Trophoblast cell (in vitro differentiated cells and primary cell): ENCODE data around the gene PPIP5K2.
A peak's percentile ranks its signal among the peaks of the same experiment; 100 is the strongest.

ENCODE experiments used
- DNase-seq, 2 donors: peaks; one replicate each; pipeline ENCODE4 v3.0.0-alpha.2; 2016
- H2AFZ ChIP-seq: 2 replicates; pipeline ENCODE4 v1.6.1; 2013; ENCODE audit warnings: low read length, moderate library complexity, mild to moderate bottlenecking; ENCODE audit not compliant: insufficient read depth, poor library complexity
- H2AK5ac ChIP-seq: 2 replicates; pipeline ENCODE4 v1.6.1; 2013; ENCODE audit warnings: mild to moderate bottlenecking, low read length
- H2BK120ac ChIP-seq: 2 replicates; pipeline ENCODE4 v1.6.1; 2013; ENCODE audit warnings: low read length, mild to moderate bottlenecking, moderate library complexity; ENCODE audit not compliant: insufficient read depth, poor library complexity
- H2BK12ac ChIP-seq: 2 replicates; pipeline ENCODE4 v1.6.1; 2013; ENCODE audit warnings: mild to moderate bottlenecking, low read length, moderate library complexity
- H2BK5ac ChIP-seq: 2 replicates; pipeline ENCODE4 v1.6.1; 2013; ENCODE audit warnings: low read length, low read depth, moderate library complexity, mild to moderate bottlenecking; ENCODE audit not compliant: poor library complexity
- H3K14ac ChIP-seq: 2 replicates; pipeline ENCODE4 v1.6.1; 2013; ENCODE audit warnings: mild to moderate bottlenecking, low read length
- H3K18ac ChIP-seq: 2 replicates; pipeline ENCODE4 v1.6.1; 2013; ENCODE audit warnings: mild to moderate bottlenecking, low read length
- H3K23ac ChIP-seq: 2 replicates; pipeline ENCODE4 v1.6.1; 2013; ENCODE audit warnings: low read length
- H3K27ac ChIP-seq: 2 replicates; pipeline ENCODE4 v1.5.1; 2013; ENCODE audit warnings: low read depth, mild to moderate bottlenecking, inconsistent platforms, low read length, moderate library complexity
- H3K27me3 ChIP-seq: 2 replicates; pipeline ENCODE4 v1.6.1; 2013; ENCODE audit warnings: inconsistent platforms, mild to moderate bottlenecking, low read length, moderate library complexity; ENCODE audit not compliant: insufficient read depth
- H3K36me3 ChIP-seq, 2 experiments: 1 replicate in 1 of 2; 2 replicates in 1 of 2; pipeline ENCODE4 v1.6.1; 2013; ENCODE audit warnings: low read length in 2 of 2, mild to moderate bottlenecking in 2 of 2, moderate library complexity in 1 of 2; ENCODE audit not compliant: insufficient read depth in 2 of 2, control insufficient read depth in 1 of 2
- H3K4ac ChIP-seq: 2 replicates; pipeline ENCODE4 v1.6.1; 2013; ENCODE audit warnings: low read depth, mild to moderate bottlenecking, low read length, moderate library complexity
- H3K4me1 ChIP-seq, 2 experiments: 1 replicate in 1 of 2; 2 replicates in 1 of 2; pipeline ENCODE4 v1.6.1; 2013; ENCODE audit warnings: low read length in 2 of 2, mild to moderate bottlenecking in 2 of 2, moderate library complexity in 1 of 2; ENCODE audit not compliant: insufficient read depth in 2 of 2, control insufficient read depth in 1 of 2
- H3K4me2 ChIP-seq: 2 replicates; pipeline ENCODE4 v1.6.1; 2013; ENCODE audit warnings: inconsistent platforms, mild to moderate bottlenecking, low read length, moderate library complexity
- H3K4me3 ChIP-seq: 2 replicates; pipeline ENCODE4 v1.5.1; 2013; ENCODE audit warnings: mild to moderate bottlenecking, low read depth, low read length, inconsistent platforms
- H3K79me1 ChIP-seq: one replicate; pipeline ENCODE4 v1.6.1; 2013; ENCODE audit warnings: low read length
- H3K79me2 ChIP-seq: 2 replicates; pipeline ENCODE4 v1.6.1; 2013; ENCODE audit warnings: low read length, mild to moderate bottlenecking; ENCODE audit not compliant: control insufficient read depth, insufficient read depth, poor library complexity
- H3K9ac ChIP-seq: 2 replicates; pipeline ENCODE4 v1.6.1; 2013; ENCODE audit warnings: mild to moderate bottlenecking, low read length
- H3K9me3 ChIP-seq: 2 replicates; pipeline ENCODE4 v1.6.1; 2013; ENCODE audit warnings: low read depth, mild to moderate bottlenecking, control low read depth, inconsistent platforms, low read length; ENCODE audit not compliant: insufficient read depth
- H4K12ac ChIP-seq: 2 replicates; pipeline ENCODE4 v1.6.1; 2013; ENCODE audit warnings: low read depth, mild to moderate bottlenecking, low read length, moderate library complexity
- H4K8ac ChIP-seq: 2 replicates; pipeline ENCODE4 v1.6.1; 2013; ENCODE audit warnings: low read depth, mild to moderate bottlenecking, low read length, moderate library complexity
- H4K91ac ChIP-seq: one replicate; pipeline ENCODE4 v1.6.1; 2013; ENCODE audit warnings: low read depth, mild to moderate bottlenecking, low read length, moderate library complexity
- WGBS: extraction: QIAGEN DNeasy Blood & Tissue Kit; methylation state at CpG from one replicate; pipeline ENCODE4 v1.1.7; 2013; ENCODE audit warnings: missing lambda C conversion rate; ENCODE audit not compliant: insufficient read length, insufficient coverage; ENCODE audit errors: extremely low coverage; 5-methylcytosine and 5-hydroxymethylcytosine counted together

The PPIP5K2 gene

GRCh38 chr5:103224894-103225246 is 104.8 kb downstream of the PPIP5K2 start:
- H2BK120ac ChIP-seq: no peak overlapping the region
- no peak for DNase-seq
- H3K79me2 ChIP-seq: no peaks in the 10 kb centered on the region
- no peaks in the 10 kb centered on the region for H3K79me1 ChIP-seq
- no peak overlapping the region for H3K18ac ChIP-seq
- no peak overlapping the region for H4K12ac ChIP-seq
- no peaks in the 10 kb centered on the region for H3K36me3 ChIP-seq
- no peak overlapping the region for H4K8ac ChIP-seq
- H4K91ac ChIP-seq: no peak overlapping the region
- H2AFZ ChIP-seq: no peak overlapping the region
- H3K9ac ChIP-seq: no peak overlapping the region
- no peaks in the 10 kb centered on the region for H3K27me3 ChIP-seq
- H3K4me1 ChIP-seq: peaks cover 0 to 3% of the 10 kb centered on the region in 2 experiments
- H3K4me2 ChIP-seq: no peak overlapping the region
- no peak overlapping the region for H2BK5ac ChIP-seq
- H3K4ac ChIP-seq: no peak overlapping the region
- WGBS: no CpG with 5 or more reads among the region's 5 CpGs
- H3K27ac ChIP-seq: no peak overlapping the region
- no peak overlapping the region for H3K23ac ChIP-seq
- H3K4me3 ChIP-seq: no peak overlapping the region
- H2BK12ac ChIP-seq: no peak overlapping the region
- H3K9me3 ChIP-seq: peaks cover 2% of the 10 kb centered on the region
- H2AK5ac ChIP-seq: no peak overlapping the region
- H3K14ac ChIP-seq: no peak overlapping the region

DNA sequence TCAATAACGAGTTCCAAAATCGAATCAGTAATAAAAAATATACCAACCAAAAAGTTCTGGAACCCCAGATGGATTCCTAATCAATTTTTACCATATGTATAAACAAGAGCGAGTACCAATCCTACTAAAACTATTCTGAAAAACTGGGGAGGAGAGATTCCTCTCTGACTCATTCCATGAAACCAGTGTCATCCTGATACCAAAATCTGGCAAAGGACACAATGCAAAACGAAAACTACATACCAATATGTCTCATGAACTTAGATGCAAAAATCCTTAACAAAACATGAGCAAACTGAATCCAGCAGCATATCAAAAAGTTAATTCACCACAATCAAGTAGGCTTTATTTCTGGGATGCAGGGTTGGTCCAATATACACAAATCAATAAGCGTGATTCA is 108.0 kb downstream of the PPIP5K2 start:
- Histone ChIP-seq H3K36me3 (no peaks in the 10 kb centered on the region), H3K79me1 (no peaks in the 10 kb centered on the region)
- no CpG with 5 or more reads among the region's 5 CpGs for WGBS

DNA sequence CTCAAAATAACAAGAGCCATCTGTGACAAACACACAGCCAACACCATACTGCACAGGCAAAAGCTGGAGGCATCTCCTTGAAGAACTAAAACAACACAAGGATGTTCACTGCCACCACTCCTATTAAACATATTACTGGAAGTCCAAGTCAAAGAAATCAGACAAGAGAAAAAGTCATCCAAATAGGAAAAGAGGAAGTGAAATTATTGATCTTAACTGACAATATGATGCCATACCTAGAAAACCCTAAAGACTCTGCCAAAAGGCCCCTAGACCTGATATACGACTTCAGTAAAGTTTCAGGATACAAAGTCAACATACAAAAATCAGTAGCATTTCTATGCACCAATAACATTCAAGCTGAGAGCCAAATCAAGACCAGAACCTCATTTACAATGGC is 108.5 kb downstream of the PPIP5K2 start:
- no peak overlapping the region for H3K27ac ChIP-seq

More for the DNA sequence above, 108.0 kb downstream of the PPIP5K2 start:
- Histone ChIP-seq H3K14ac (no peak overlapping the region), H2AK5ac (no peak overlapping the region), H4K12ac (no peak overlapping the region), H2AFZ (no peak overlapping the region), H3K4me2 (no peak overlapping the region), H2BK12ac (no peak overlapping the region), H3K79me2 (no peaks in the 10 kb centered on the region), H2BK120ac (no peak overlapping the region), H3K9ac (no peak overlapping the region), H3K27ac (no peak overlapping the region), H4K8ac (no peak overlapping the region), H4K91ac (no peak overlapping the region), H2BK5ac (no peak overlapping the region), H3K9me3 (peaks cover 2% of the 10 kb centered on the region), H3K4me1 (peaks cover 0 to 3% of the 10 kb centered on the region in 2 experiments), H3K23ac (no peak overlapping the region), H3K4me3 (no peak overlapping the region), H3K4ac (no peak overlapping the region), H3K18ac (no peak overlapping the region), H3K27me3 (no peaks in the 10 kb centered on the region)
- DNase-seq: no peak

GRCh38 chr5:103232393-103232999 is 112.4 kb downstream of the PPIP5K2 start:
- Histone ChIP-seq H3K79me1 (peaks cover 2% of the 10 kb centered on the region), H4K91ac (no peak overlapping the region), H3K23ac (no peak overlapping the region), H3K27ac (no peak overlapping the region), H3K4me1 (peaks cover 0 to 2% of the 10 kb centered on the region in 2 experiments), H4K8ac (no peak overlapping the region), H3K14ac (no peak overlapping the region), H2BK5ac (no peak overlapping the region), H2AK5ac (no peak overlapping the region), H2BK120ac (no peak overlapping the region), H3K9me3 (no peaks in the 10 kb centered on the region), H4K12ac (no peak overlapping the region), H3K9ac (no peak overlapping the region), H3K4ac (no peak overlapping the region), H3K4me2 (no peak overlapping the region), H3K27me3 (no peaks in the 10 kb centered on the region), H2AFZ (no peak overlapping the region), H2BK12ac (no peak overlapping the region), H3K18ac (no peak overlapping the region), H3K4me3 (no peak overlapping the region), H3K79me2 (no peaks in the 10 kb centered on the region), H3K36me3 (no peaks in the 10 kb centered on the region)
- DNase-seq: peak in 1 of 2 donors; percentile 71
- no CpG with 5 or more reads among the region's 7 CpGs for WGBS

More for the DNA sequence above, 108.5 kb downstream of the PPIP5K2 start:
- H4K91ac ChIP-seq: no peak overlapping the region
- H3K18ac ChIP-seq: no peak overlapping the region
- H3K23ac ChIP-seq: no peak overlapping the region
- no peak overlapping the region for H2BK120ac ChIP-seq
- H3K27me3 ChIP-seq: no peaks in the 10 kb centered on the region
- H2BK5ac ChIP-seq: no peak overlapping the region
- no peak overlapping the region for H3K14ac ChIP-seq
- DNase-seq: no peak
- no peak overlapping the region for H2AK5ac ChIP-seq
- H2BK12ac ChIP-seq: no peak overlapping the region
- no peaks in the 10 kb centered on the region for H3K36me3 ChIP-seq
- WGBS: no CpG with 5 or more reads among the region's 1 CpG
- H3K4me3 ChIP-seq: no peak overlapping the region
- H3K79me2 ChIP-seq: no peaks in the 10 kb centered on the region
- no peak overlapping the region for H3K4ac ChIP-seq
- no peak overlapping the region for H4K12ac ChIP-seq
- H3K79me1 ChIP-seq: no peaks in the 10 kb centered on the region
- peaks cover 0 to 3% of the 10 kb centered on the region in 2 experiments for H3K4me1 ChIP-seq
- H3K9ac ChIP-seq: no peak overlapping the region
- no peak overlapping the region for H3K4me2 ChIP-seq
- peaks cover 2% of the 10 kb centered on the region for H3K9me3 ChIP-seq
- H2AFZ ChIP-seq: no peak overlapping the region
- no peak overlapping the region for H4K8ac ChIP-seq
